GM23338 (cell line): Measurements from ENCODE around the gene TVP23A. TPM values are rescaled to one million over a fixed set of nuclear protein-coding genes. Genes with fewer than 3 reads are reported as not detected.

Experiments used
- ATAC-seq: fragments of 200-7000 bp; cut with Tn5 transposase; 3 replicates; pipeline ENCODE4 v1.9.1; 2020
- DNase-seq: peaks from one replicate; pipeline ENCODE4 v3.0.0-alpha.2; 2015; ENCODE audit warnings: low spot score
- H2AFZ ChIP-seq: fragments of 200-600 bp; sonication (generic); 2 replicates; pipeline ENCODE4 v1.8.0; 2016; ENCODE audit warnings: antibody characterized with exemption, mild to moderate bottlenecking, moderate library complexity
- H3F3A ChIP-seq: fragments of 200-600 bp; sonication (generic); replicated peaks from 2 replicates; pipeline ENCODE4 v1.8.0; 2017; ENCODE audit warnings: antibody characterized with exemption, mixed run types, low read depth
- H3K27ac ChIP-seq: fragments of 200-600 bp; sonication (generic); 2 replicates; pipeline ENCODE4 v1.6.1; 2016; ENCODE audit warnings: low read depth
- H3K27me3 ChIP-seq: fragments of 200-600 bp; sonication (generic); 2 replicates; pipeline ENCODE4 v1.8.0; 2016; ENCODE audit warnings: mild to moderate bottlenecking, mixed run types, moderate library complexity; ENCODE audit not compliant: insufficient read depth
- H3K36me3 ChIP-seq: fragments of 200-600 bp; sonication (generic); 2 replicates; pipeline ENCODE4 v1.8.0; 2016; ENCODE audit warnings: mild to moderate bottlenecking; ENCODE audit not compliant: insufficient read depth
- H3K4me1 ChIP-seq: fragments of 200-600 bp; sonication (generic); 2 replicates; pipeline ENCODE4 v1.8.0; 2016; ENCODE audit warnings: mild to moderate bottlenecking, moderate library complexity; ENCODE audit not compliant: insufficient read depth
- H3K4me2 ChIP-seq: fragments of 200-600 bp; sonication (generic); 2 replicates; pipeline ENCODE4 v1.7.1; 2017; ENCODE audit warnings: mixed run types
- H3K4me3 ChIP-seq: fragments of 200-600 bp; sonication (generic); 2 replicates; pipeline ENCODE4 v1.6.1; 2016; ENCODE audit warnings: mixed run types
- H3K79me2 ChIP-seq: fragments of 200-600 bp; sonication (generic); replicated peaks from 2 replicates; pipeline ENCODE4 v1.8.0; 2017; ENCODE audit warnings: mild to moderate bottlenecking; ENCODE audit not compliant: insufficient read depth
- H3K9me2 ChIP-seq: fragments of 200-600 bp; sonication (generic); 2 replicates; pipeline ENCODE4 v1.8.0; 2017; ENCODE audit not compliant: insufficient read depth
- H4K20me1 ChIP-seq: fragments of 200-600 bp; sonication (generic); replicated peaks from 2 replicates; pipeline ENCODE4 v1.8.0; 2017; ENCODE audit warnings: mild to moderate bottlenecking; ENCODE audit not compliant: insufficient read depth
- H3K27ac Mint-ChIP-seq: 2 replicates; pipeline ENCODE4 v1.8.0; 2020; ENCODE audit warnings: inconsistent platforms, mild to moderate bottlenecking, moderate library complexity, mixed read lengths
- H3K27me3 Mint-ChIP-seq: 3 replicates; pipeline ENCODE4 v1.8.0; 2022; ENCODE audit warnings: low read depth, mild to moderate bottlenecking, moderate library complexity, mixed read lengths, inconsistent platforms; ENCODE audit not compliant: insufficient read depth, poor library complexity
- H3K36me3 Mint-ChIP-seq: 3 replicates; pipeline ENCODE4 v1.8.0; 2021; ENCODE audit warnings: low read depth, mild to moderate bottlenecking, inconsistent platforms, moderate library complexity, mixed read lengths
- H3K4me1 Mint-ChIP-seq: 3 replicates; pipeline ENCODE4 v1.8.0; 2020; ENCODE audit warnings: mild to moderate bottlenecking, inconsistent platforms, mixed read lengths
- H3K4me3 Mint-ChIP-seq: 3 replicates; pipeline ENCODE4 v1.8.0; 2021; ENCODE audit warnings: moderate library complexity, mild to moderate bottlenecking, inconsistent platforms, mixed read lengths
- H3K9me3 Mint-ChIP-seq: 3 replicates; pipeline ENCODE4 v1.8.0; 2020; ENCODE audit warnings: moderate library complexity, mild to moderate bottlenecking, inconsistent platforms, mixed read lengths
- CREB1 ChIP-seq: fragments of 250-450 bp; sonication (Bioruptor Pico); IDR thresholded peaks from 2 replicates; pipeline ENCODE4 v1.5.0; 2020; ENCODE audit warnings: low read depth, mild to moderate bottlenecking, moderate library complexity
- CTCF ChIP-seq, 2 experiments: fragments of 200-600 bp in 1 of 2; sonication (generic) in 1 of 2; conservative IDR thresholded peaks; 2 replicates each; pipeline versions ENCODE4 v1.5.1 to v1.6.1; 2016 to 2017; ENCODE audit warnings: antibody characterized with exemption in 2 of 2, low read depth in 2 of 2, mild to moderate bottlenecking in 2 of 2, moderate library complexity in 1 of 2
- ETS1 ChIP-seq: IDR thresholded peaks from 2 replicates; pipeline ENCODE4 v1.6.1; 2016; ENCODE audit warnings: antibody characterized with exemption
- EZH2 ChIP-seq: fragments of 200-600 bp; sonication (generic); IDR thresholded peaks from one replicate; pipeline ENCODE4 v1.8.0; 2017; ENCODE audit warnings: antibody characterized with exemption, mild to moderate bottlenecking, low read depth; ENCODE audit not compliant: unreplicated experiment
- EZH2phosphoT487 ChIP-seq: fragments of 200-600 bp; sonication (generic); IDR thresholded peaks from one replicate; pipeline ENCODE4 v1.8.1; 2018; ENCODE audit warnings: antibody characterized with exemption; ENCODE audit not compliant: unreplicated experiment
- JUNB ChIP-seq: IDR thresholded peaks from one replicate; pipeline ENCODE4 v1.6.1; 2016; ENCODE audit warnings: antibody characterized with exemption; ENCODE audit not compliant: unreplicated experiment
- NANOG ChIP-seq: IDR thresholded peaks from 2 replicates; pipeline ENCODE4 v1.6.1; 2016; ENCODE audit warnings: antibody characterized with exemption, borderline replicate concordance
- POLR2AphosphoS5 ChIP-seq: IDR thresholded peaks from 2 replicates; pipeline ENCODE4 v1.6.1; 2016; ENCODE audit warnings: antibody characterized with exemption, low read depth
- REST ChIP-seq: IDR thresholded peaks from one replicate; pipeline ENCODE4 v1.6.1; 2018; ENCODE audit warnings: antibody characterized with exemption; ENCODE audit not compliant: unreplicated experiment
- STAT1 ChIP-seq: IDR thresholded peaks from one replicate; pipeline ENCODE4 v1.6.1; 2016; ENCODE audit warnings: antibody characterized with exemption; ENCODE audit not compliant: unreplicated experiment
- ZNF114 ChIP-seq: fragments of 250-450 bp; sonication (Bioruptor Pico); IDR thresholded peaks from 2 replicates; pipeline ENCODE4 v1.5.0; 2020; ENCODE audit warnings: mild to moderate bottlenecking, moderate library complexity
- ZNF331 ChIP-seq: fragments of 250-450 bp; sonication (Bioruptor Pico); IDR thresholded peaks from 2 replicates; pipeline ENCODE4 v1.5.0; 2020; ENCODE audit warnings: low read depth, mild to moderate bottlenecking, moderate library complexity
- ZNF462 ChIP-seq: fragments of 250-450 bp; sonication (Bioruptor Pico); IDR thresholded peaks from 2 replicates; pipeline ENCODE4 v1.5.0; 2020; ENCODE audit warnings: mild to moderate bottlenecking, moderate library complexity
- polyA plus RNA-seq: library from polyadenylated mRNA; unstranded; fragments of >200 nt; fragmentation: Nextera tagmentation; extraction: Ambion mirVana; gene quantifications from 2 replicates; pipeline ENCODE4 v1.2.1, GENCODE V29; 2016
- total RNA-seq: library from RNA; depleted of rRNA; stranded (reverse); fragments of >200 nt; shearing (Covaris generic); gene quantifications from 2 replicates; pipeline ENCODE4 v1.2.3, GENCODE V29; 2014

Gene TVP23A
- total and polyA plus RNA-seq, 2 experiments from 2014 or later: 2.8 to 4.5 TPM

- Mint-ChIP-seq H3K36me3 (no peaks in the 10 kb centered on the region), H3K27me3 (peaks cover 5% of the 10 kb centered on the region), H3K27ac (no peak overlapping the region), H3K9me3 (no peaks in the 10 kb centered on the region; the same call in 2 of the 3 replicates), H3K4me3 (no peak overlapping the region), H3K4me1 (no peaks in the 10 kb centered on the region)
- H2AFZ ChIP-seq: no peak overlapping the region
- H3F3A ChIP-seq: no peaks in the 10 kb centered on the region
- DNase-seq: no peak
- H3K9me2 ChIP-seq: no peaks in the 10 kb centered on the region
- no peak for TF ChIP-seq CTCF (conservative IDR thresholded peaks at IDR 0.05; ENCODE audit: low read depth in 2 of 2)
- no peak for TF ChIP-seq ETS1
- no peak for TF ChIP-seq REST
- no peak for TF ChIP-seq STAT1
- TF ChIP-seq CREB1 (CRISPR knock-in tag): no peak
- TF ChIP-seq JUNB: no peak
- no peak for TF ChIP-seq EZH2
- no peak for TF ChIP-seq ZNF462 (CRISPR knock-in tag)
- TF ChIP-seq POLR2AphosphoS5: no peak
- TF ChIP-seq NANOG: no peak
- no peak for TF ChIP-seq ZNF114
- no peak for TF ChIP-seq EZH2phosphoT487
- no peak for TF ChIP-seq ZNF331 (CRISPR knock-in tag)
- no peak for ATAC-seq
- no peaks in the 10 kb centered on the region for H4K20me1 ChIP-seq
- no peaks in the 10 kb centered on the region for H3K79me2 ChIP-seq
- H3K36me3 ChIP-seq: no peaks in the 10 kb centered on the region
- H3K27ac ChIP-seq: no peak overlapping the region
- H3K4me1 ChIP-seq: no peaks in the 10 kb centered on the region
- no peak overlapping the region for H3K4me2 ChIP-seq
- no peaks in the 10 kb centered on the region for H3K27me3 ChIP-seq
- no peak overlapping the region for H3K4me3 ChIP-seq
Observed at GRCh38 chr16:10831894-10832886, 13.6 kb upstream of the TVP23A start.
